Naive thymus-derived CD4-positive, alpha-beta T cell (primary cell): ENCODE results near the gene EXOC6B. TPM values are rescaled to one million over a fixed set of nuclear protein-coding genes. Genes with fewer than 3 reads are reported as not detected.

Source experiments
- ATAC-seq: fragments of 150-1000 bp; cut with Tn5 transposase; 2 replicates; pipeline ENCODE4 v1.10.0; 2021; ENCODE audit warnings: mild to moderate bottlenecking, moderate library complexity
- CTCF ChIA-PET: fragments of 350-600 bp; sonication (Branson Sonifier 250); formaldehyde crosslinking; loops from one replicate; lab custom pipeline; 2021; ENCODE audit warnings: antibody characterized with exemption; lab: Charles Lee
- POLR2A ChIA-PET: fragments of 350-600 bp; sonication (Branson Sonifier 250); formaldehyde crosslinking; loops from one replicate; lab custom pipeline; 2021; ENCODE audit warnings: antibody characterized with exemption, inconsistent platforms; lab: Charles Lee
- DNase-seq, 9 donors: peaks; one replicate each; pipeline versions ENCODE4 v3.0.0 to v3.0.0-alpha.2; 2020 to 2022; ENCODE audit warnings: mixed read lengths in 1 of 9
- H3K27ac ChIP-seq: one replicate; pipeline ENCODE4 v1.7.0; 2013; ENCODE audit warnings: mild to moderate bottlenecking, low read depth, low read length, moderate library complexity
- H3K27me3 ChIP-seq, 2 donors: one replicate each; pipeline ENCODE4 v1.7.0; 2013; ENCODE audit warnings: low read length in 2 of 2, mild to moderate bottlenecking in 2 of 2, moderate library complexity in 2 of 2; ENCODE audit not compliant: control insufficient read depth in 2 of 2, insufficient read depth in 2 of 2
- H3K36me3 ChIP-seq, 3 experiments: 1 replicate in 2 of 3; 2 replicates in 1 of 3; pipeline ENCODE4 v1.7.0; 2013; ENCODE audit warnings: low read length in 3 of 3, mild to moderate bottlenecking in 3 of 3, moderate library complexity in 1 of 3; ENCODE audit not compliant: insufficient read depth in 3 of 3, control insufficient read depth in 2 of 3
- H3K4me1 ChIP-seq, 2 donors: one replicate each; pipeline ENCODE4 v1.7.0; 2013; ENCODE audit warnings: low read length in 2 of 2, mild to moderate bottlenecking in 2 of 2, moderate library complexity in 1 of 2; ENCODE audit not compliant: control insufficient read depth in 2 of 2, insufficient read depth in 2 of 2
- H3K4me3 ChIP-seq: 2 replicates; pipeline ENCODE4 v1.7.0; 2013; ENCODE audit warnings: mild to moderate bottlenecking, low read length
- H3K9me3 ChIP-seq, 3 experiments: 1 replicate in 2 of 3; 2 replicates in 1 of 3; pipeline ENCODE4 v1.7.0; 2013; ENCODE audit warnings: low read length in 3 of 3; ENCODE audit not compliant: control insufficient read depth in 2 of 3
- H3K27ac Mint-ChIP-seq, 9 donors: one replicate each; pipeline ENCODE4 v1.8.0; 2020 to 2022; ENCODE audit warnings: mixed read lengths in 9 of 9, mild to moderate bottlenecking in 8 of 9, moderate library complexity in 5 of 9, inconsistent platforms in 2 of 9
- H3K27me3 Mint-ChIP-seq, 5 donors: one replicate each; pipeline ENCODE4 v1.8.0; 2021 to 2022; ENCODE audit warnings: mixed read lengths in 5 of 5, mild to moderate bottlenecking in 1 of 5
- H3K36me3 Mint-ChIP-seq, 5 donors: one replicate each; pipeline ENCODE4 v1.8.0; 2020 to 2022; ENCODE audit warnings: mixed read lengths in 5 of 5, mild to moderate bottlenecking in 3 of 5, inconsistent platforms in 1 of 5
- H3K4me1 Mint-ChIP-seq, 7 donors: one replicate each; pipeline ENCODE4 v1.8.0; 2020 to 2022; ENCODE audit warnings: mixed read lengths in 7 of 7, mild to moderate bottlenecking in 3 of 7, inconsistent platforms in 1 of 7
- H3K4me3 Mint-ChIP-seq, 10 donors: one replicate each; pipeline ENCODE4 v1.8.0; 2020 to 2022; ENCODE audit warnings: mild to moderate bottlenecking in 10 of 10, mixed read lengths in 10 of 10, moderate library complexity in 6 of 10, inconsistent platforms in 2 of 10
- H3K9me3 Mint-ChIP-seq, 11 donors: one replicate each; pipeline ENCODE4 v1.8.0; 2020 to 2022; ENCODE audit warnings: mixed read lengths in 11 of 11, mild to moderate bottlenecking in 4 of 11, inconsistent platforms in 1 of 11, moderate library complexity in 1 of 11
- intact Hi-C, 2 donors: fragments of 100-400 bp; cut with micrococcal nuclease; formaldehyde crosslinking; loops; one replicate each; pipeline ENCODE4 v1.15.1; 2023
- polyA plus RNA-seq, 2 donors: library from polyadenylated mRNA; unstranded; fragments of 300-500 nt; fragmentation: Illumina TruSeq; gene quantifications; one replicate each; pipeline ENCODE4 v1.2.3, GENCODE V29; 2021
- total RNA-seq, 6 experiments: library from RNA in 5 of 6; stranded (reverse) in 5 of 6; gene quantifications; 1 replicate in 5 of 6; 2 replicates in 1 of 6; pipeline ENCODE4 v1.2.3 and lab custom pipeline; 2021 to 2026

EXOC6B gene
- total and polyA plus RNA-seq, 7 experiments from 2014 or later = 3.5 to 21.9 (median 15.1) TPM

DNA sequence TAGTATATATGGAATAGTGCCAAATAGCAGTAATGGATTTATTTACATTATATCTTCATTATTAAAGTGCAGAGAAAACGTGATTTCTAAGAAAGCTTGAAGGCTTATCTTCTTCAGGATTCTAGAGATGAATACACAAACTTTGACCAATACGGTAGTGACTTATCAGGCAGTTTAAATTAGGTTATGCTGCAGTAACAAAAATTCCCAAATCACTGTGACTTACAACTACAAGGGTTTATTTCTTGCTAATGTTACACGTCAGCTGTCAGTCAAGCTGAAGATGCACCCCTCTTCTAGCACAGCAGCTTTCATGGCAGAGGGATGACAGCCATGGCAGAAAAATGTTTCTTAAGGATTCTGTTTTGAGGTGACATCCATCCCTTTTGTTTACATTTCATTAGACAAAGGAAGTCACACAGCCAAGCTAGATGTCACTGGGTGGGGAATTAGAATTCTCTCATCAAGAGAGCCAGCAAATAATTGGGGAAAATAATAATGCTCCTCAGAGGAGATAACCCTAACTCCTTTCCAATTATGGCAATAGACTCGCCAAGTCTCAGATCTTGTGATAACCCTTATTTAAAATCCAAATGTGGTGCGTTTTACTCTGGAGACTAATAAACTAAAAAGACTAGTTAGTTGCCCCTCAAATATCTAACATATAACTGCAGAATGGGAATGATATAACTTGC lies 409.9 kb downstream of the EXOC6B start:
- Histone ChIP-seq H3K4me3 (no peak overlapping the region), H3K9me3 (no peaks in the 10 kb centered on the region), H3K4me1 (no peaks in the 10 kb centered on the region), H3K27me3 (no peaks in the 10 kb centered on the region), H3K27ac (no peak overlapping the region), H3K36me3 (no peaks in the 10 kb centered on the region)
- no peak for DNase-seq
- Mint-ChIP-seq H3K4me1 (peaks cover 0 to 5% (median 0%) of the 10 kb centered on the region in 7 donors), H3K9me3 (peaks cover 7 to 60% (median 17%) of the 10 kb centered on the region in 11 donors), H3K27me3 (no peaks in the 10 kb centered on the region), H3K4me3 (no peak overlapping the region), H3K27ac (no peak overlapping the region), H3K36me3 (peaks cover 0 to 21% (median 7%) of the 10 kb centered on the region in 5 donors)
- no peak for ATAC-seq
- POLR2A ChIA-PET = no interaction called here
- intact Hi-C loops = no loop called here
- CTCF ChIA-PET = no interaction called here

DNA sequence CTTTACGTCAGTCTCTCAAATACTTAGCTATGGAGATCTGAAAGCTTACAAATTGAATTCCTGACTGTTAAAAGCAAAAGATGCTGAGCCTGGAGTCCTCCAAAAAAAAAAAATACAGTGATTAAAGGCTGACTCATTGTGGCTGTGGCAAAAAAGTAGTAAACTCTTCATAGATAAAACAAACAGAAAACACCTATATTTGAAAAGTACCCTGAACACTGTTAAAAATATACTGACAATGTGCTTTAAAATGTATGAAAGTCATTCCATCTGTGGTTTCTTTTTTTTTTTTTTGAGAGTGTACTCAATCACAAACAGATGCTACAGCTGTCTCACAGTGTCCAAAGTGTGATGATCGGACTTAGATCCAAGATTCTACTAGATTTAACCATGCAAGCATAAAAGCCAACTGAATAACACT lies 410.6 kb downstream of the EXOC6B start:
- POLR2A ChIA-PET = no interaction called here

DNA sequence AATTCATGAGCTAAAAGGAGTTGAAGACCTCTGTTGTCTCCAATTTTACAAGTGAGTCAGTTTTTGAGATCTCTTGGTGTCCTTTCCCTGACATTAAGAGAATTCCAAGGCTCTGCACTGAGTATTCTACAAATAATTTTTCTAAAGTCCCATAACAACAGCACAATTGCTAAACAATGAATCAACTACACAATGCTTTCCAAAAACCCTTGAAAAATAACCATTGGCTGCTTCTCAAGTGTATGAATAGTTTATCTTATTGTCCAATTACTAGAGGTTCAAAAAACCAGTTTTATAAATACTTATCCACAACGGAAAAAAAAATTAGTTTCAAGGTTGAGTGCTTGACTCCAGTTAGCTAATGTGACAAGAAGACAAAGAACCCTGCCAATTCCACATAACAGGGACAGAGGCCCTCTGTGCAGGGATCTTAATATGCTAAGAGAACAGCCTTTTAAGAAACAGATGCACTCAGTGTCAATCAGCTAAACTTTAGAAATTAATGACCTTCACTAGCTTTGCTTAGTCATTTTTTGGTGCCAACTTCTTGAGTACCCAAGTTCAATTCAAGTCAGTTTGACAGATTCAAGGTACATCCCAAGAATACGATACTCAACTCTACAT lies 411.6 kb downstream of the EXOC6B start:
- Mint-ChIP-seq H3K36me3 (peaks cover 0 to 22% (median 4%) of the 10 kb centered on the region in 5 donors), H3K27ac (no peak overlapping the region), H3K4me1 (peaks cover 0 to 5% (median 0%) of the 10 kb centered on the region in 7 donors), H3K9me3 (peaks cover 3 to 51% (median 10%) of the 10 kb centered on the region in 11 donors), H3K27me3 (no peaks in the 10 kb centered on the region), H3K4me3 (no peak overlapping the region)
- ATAC-seq (no peak), DNase-seq (no peak)
- ChIA-PET POLR2A (no interaction called here), CTCF (no interaction called here)
- H3K4me3 ChIP-seq = no peak overlapping the region
- no peaks in the 10 kb centered on the region for H3K4me1 ChIP-seq
- no peaks in the 10 kb centered on the region for H3K9me3 ChIP-seq
- H3K36me3 ChIP-seq = no peaks in the 10 kb centered on the region
- intact Hi-C loops = no loop called here
- H3K27ac ChIP-seq = no peak overlapping the region
- no peaks in the 10 kb centered on the region for H3K27me3 ChIP-seq

More for the DNA sequence above, 410.6 kb downstream of the EXOC6B start:
- Histone ChIP-seq H3K27me3 (no peaks in the 10 kb centered on the region), H3K27ac (no peak overlapping the region), H3K4me3 (no peak overlapping the region), H3K4me1 (no peaks in the 10 kb centered on the region), H3K9me3 (no peaks in the 10 kb centered on the region), H3K36me3 (no peaks in the 10 kb centered on the region)
- Mint-ChIP-seq H3K4me3 (no peak overlapping the region), H3K27ac (no peak overlapping the region), H3K36me3 (peaks cover 0 to 24% (median 5%) of the 10 kb centered on the region in 5 donors), H3K4me1 (peaks cover 0 to 5% (median 0%) of the 10 kb centered on the region in 7 donors), H3K9me3 (peaks cover 3 to 56% (median 12%) of the 10 kb centered on the region in 11 donors), H3K27me3 (no peaks in the 10 kb centered on the region)
- no peak for ATAC-seq
- intact Hi-C loops = no loop called here
- CTCF ChIA-PET = no interaction called here
- DNase-seq = no peak

DNA sequence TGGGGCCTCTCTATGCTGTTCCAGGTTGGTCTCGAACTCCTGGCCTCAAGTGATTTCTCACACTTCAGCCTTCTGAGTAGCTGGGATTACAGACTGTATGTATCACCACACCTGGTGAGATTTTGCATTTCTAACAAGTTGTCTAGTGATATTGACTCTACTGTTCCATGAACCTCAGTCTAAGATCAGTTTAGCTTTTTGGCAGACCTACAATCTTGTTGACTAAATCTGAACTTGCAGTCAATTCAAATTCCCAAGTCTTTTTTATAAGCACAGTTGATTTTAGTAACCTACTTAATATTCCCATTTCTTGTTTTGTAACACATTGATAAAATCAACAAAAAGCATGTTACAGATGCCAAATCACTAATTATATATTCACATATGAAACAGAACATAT lies 412.1 kb downstream of the EXOC6B start:
- Mint-ChIP-seq H3K27me3 (no peaks in the 10 kb centered on the region), H3K9me3 (peaks cover 3 to 50% (median 6%) of the 10 kb centered on the region in 11 donors), H3K36me3 (peaks cover 0 to 22% (median 4%) of the 10 kb centered on the region in 5 donors), H3K27ac (no peak overlapping the region), H3K4me1 (peaks cover 0 to 5% (median 0%) of the 10 kb centered on the region in 7 donors), H3K4me3 (no peak overlapping the region)
- intact Hi-C loops = no loop called here
- no peaks in the 10 kb centered on the region for H3K27me3 ChIP-seq
- no peaks in the 10 kb centered on the region for H3K36me3 ChIP-seq
- H3K27ac ChIP-seq = no peak overlapping the region
- no peaks in the 10 kb centered on the region for H3K4me1 ChIP-seq
- CTCF ChIA-PET = no interaction called here
- no peak for ATAC-seq
- POLR2A ChIA-PET = no interaction called here
- no peak overlapping the region for H3K4me3 ChIP-seq
- no peak for DNase-seq
- no peaks in the 10 kb centered on the region for H3K9me3 ChIP-seq

DNA sequence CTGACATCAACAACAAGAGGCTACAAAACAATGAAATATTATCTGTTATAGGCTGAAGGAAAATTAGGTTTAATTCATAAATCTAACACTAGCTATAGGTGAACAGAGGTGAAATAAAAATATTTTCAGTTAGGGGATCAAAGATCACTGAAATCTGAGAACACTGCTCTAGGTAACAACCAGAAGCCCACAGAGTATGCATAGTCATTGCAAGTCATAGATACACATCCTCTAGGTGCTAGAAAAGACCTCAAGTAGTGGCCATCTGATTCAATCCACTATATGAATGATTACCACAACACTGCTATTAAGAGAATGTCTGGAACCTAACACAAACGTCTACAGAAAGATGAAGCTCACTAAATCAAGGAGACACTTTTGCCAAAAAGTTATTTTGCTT lies 413.6 kb downstream of the EXOC6B start:
- no peak for DNase-seq
- H3K4me3 Mint-ChIP-seq = no peak overlapping the region
- Histone ChIP-seq H3K36me3 (no peaks in the 10 kb centered on the region), H3K4me1 (no peaks in the 10 kb centered on the region), H3K4me3 (no peak overlapping the region), H3K27ac (no peak overlapping the region), H3K27me3 (no peaks in the 10 kb centered on the region), H3K9me3 (no peaks in the 10 kb centered on the region)
- intact Hi-C loops = no loop called here
- H3K36me3 Mint-ChIP-seq = peaks cover 0 to 22% (median 8%) of the 10 kb centered on the region in 5 donors
- no peaks in the 10 kb centered on the region for H3K27me3 Mint-ChIP-seq
- ATAC-seq = no peak
- peaks cover 0 to 5% (median 0%) of the 10 kb centered on the region in 7 donors for H3K4me1 Mint-ChIP-seq
- H3K9me3 Mint-ChIP-seq = peaks cover 4 to 62% (median 8%) of the 10 kb centered on the region in 11 donors
- H3K27ac Mint-ChIP-seq = no peak overlapping the region
- ChIA-PET CTCF (no interaction called here), POLR2A (no interaction called here)

DNA sequence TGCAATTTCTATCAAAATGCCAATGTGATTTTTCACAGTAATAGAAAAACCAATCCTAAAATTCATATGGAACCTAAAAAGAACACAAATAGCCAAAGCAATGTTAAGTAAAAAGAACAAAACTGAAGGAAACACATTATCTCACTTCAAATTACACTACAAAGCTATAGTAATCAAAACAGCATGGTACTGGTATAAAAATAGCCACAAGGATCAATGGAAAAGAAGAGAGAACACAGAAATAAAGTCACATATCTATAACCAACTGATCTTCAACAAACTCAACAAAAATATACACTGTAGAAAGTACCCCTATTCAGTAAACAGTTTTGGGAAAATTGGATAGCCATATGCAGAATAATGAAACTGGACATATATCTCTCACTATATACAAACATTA lies 426.0 kb downstream of the EXOC6B start:
- intact Hi-C loops = no loop called here
- POLR2A ChIA-PET = no interaction called here
- Mint-ChIP-seq H3K4me3 (no peak overlapping the region), H3K36me3 (peaks cover 0 to 46% (median 30%) of the 10 kb centered on the region in 5 donors), H3K27ac (no peak overlapping the region), H3K9me3 (peaks cover 4 to 58% (median 25%) of the 10 kb centered on the region in 11 donors), H3K27me3 (no peaks in the 10 kb centered on the region), H3K4me1 (no peaks in the 10 kb centered on the region)
- CTCF ChIA-PET = no interaction called here
- peaks cover 0 to 4% (median 0%) of the 10 kb centered on the region in 3 experiments for H3K9me3 ChIP-seq
- H3K36me3 ChIP-seq = no peaks in the 10 kb centered on the region
- H3K27me3 ChIP-seq = no peaks in the 10 kb centered on the region
- H3K4me3 ChIP-seq = no peak overlapping the region
- no peaks in the 10 kb centered on the region for H3K4me1 ChIP-seq
- no peak for ATAC-seq
- H3K27ac ChIP-seq = no peak overlapping the region
- no peak for DNase-seq
